T-helper 22 cell (primary cell): Measurements from ENCODE around the gene DCHS2.

Experiments
- DNase-seq: peaks from one replicate; pipeline ENCODE4 v3.0.0-alpha.2; 2020; ENCODE audit warnings: low read depth

DCHS2 gene

GRCh38 chr4:154384012-154384411 is 107.6 kb downstream of the DCHS2 start:
- DNase-seq = no peak

GRCh38 chr4:154376486-154376885 is 115.1 kb downstream of the DCHS2 start:
- DNase-seq = no peak

- DNase-seq = no peak
Observed at GRCh38 chr4:154368060-154368459, 123.5 kb downstream of the DCHS2 start.

- no peak for DNase-seq
Observed at GRCh38 chr4:154367659-154368058, 123.9 kb downstream of the DCHS2 start.

- no peak for DNase-seq
Observed at GRCh38 chr4:154366956-154367355, 124.6 kb downstream of the DCHS2 start.

- no peak for DNase-seq
Observed at GRCh38 chr4:154364066-154364845, 127.3 kb downstream of the DCHS2 start.

GRCh38 chr4:154361450-154361849 is 130.1 kb downstream of the DCHS2 start:
- no peak for DNase-seq

GRCh38 chr4:154360491-154360890 is 131.1 kb downstream of the DCHS2 start:
- no peak for DNase-seq

- no peak for DNase-seq
Observed at GRCh38 chr4:154354883-154355282, 136.7 kb downstream of the DCHS2 start.

- no peak for DNase-seq
Observed at GRCh38 chr4:154349829-154350228, 141.8 kb downstream of the DCHS2 start.

GRCh38 chr4:154348657-154349056 is 142.9 kb downstream of the DCHS2 start:
- DNase-seq = no peak

- DNase-seq = no peak
Observed at GRCh38 chr4:154345359-154345758, 146.2 kb downstream of the DCHS2 start.

- no peak for DNase-seq
Observed at GRCh38 chr4:154344686-154345085, 146.9 kb downstream of the DCHS2 start.

- DNase-seq = no peak
Observed at GRCh38 chr4:154343651-154344050, 147.9 kb downstream of the DCHS2 start.

- no peak for DNase-seq
Observed at GRCh38 chr4:154341448-154341847, 150.2 kb downstream of the DCHS2 start.

- DNase-seq = no peak
Observed at GRCh38 chr4:154335588-154335987, 156.0 kb downstream of the DCHS2 start.

- peak; percentile 13 for DNase-seq
Observed at GRCh38 chr4:154332681-154333421, 158.7 kb downstream of the DCHS2 start.

GRCh38 chr4:154329939-154330338 is 161.7 kb downstream of the DCHS2 start:
- DNase-seq = no peak

- no peak for DNase-seq
Observed at GRCh38 chr4:154329268-154329868, 162.2 kb downstream of the DCHS2 start.

- DNase-seq = no peak
Observed at GRCh38 chr4:154328030-154328429, 163.6 kb downstream of the DCHS2 start.

- no peak for DNase-seq
Observed at GRCh38 chr4:154320521-154320920, 171.1 kb downstream of the DCHS2 start.

- no peak for DNase-seq
Observed at GRCh38 chr4:154319736-154320135, 171.9 kb downstream of the DCHS2 start.
